IPS-15b (cell line): ENCODE data around the gene MICAL2.

Experiments
- H3K27me3 ChIP-seq: one replicate; pipeline ENCODE4 v1.6.1; 2013; ENCODE audit warnings: low read length; ENCODE audit not compliant: control insufficient read depth, insufficient read depth
- H3K36me3 ChIP-seq: one replicate; pipeline ENCODE4 v1.6.1; 2013; ENCODE audit warnings: low read length; ENCODE audit not compliant: control insufficient read depth, insufficient read depth
- H3K4me1 ChIP-seq: one replicate; pipeline ENCODE4 v1.6.1; 2013; ENCODE audit warnings: mild to moderate bottlenecking, low read length; ENCODE audit not compliant: control insufficient read depth, insufficient read depth
- H3K4me3 ChIP-seq: one replicate; pipeline ENCODE4 v1.5.1; 2013; ENCODE audit warnings: low read depth, low read length
- H3K9ac ChIP-seq: one replicate; pipeline ENCODE4 v1.6.1; 2013; ENCODE audit warnings: low read depth, mild to moderate bottlenecking, low read length
- H3K9me3 ChIP-seq: one replicate; pipeline ENCODE4 v1.6.1; 2013; ENCODE audit warnings: mild to moderate bottlenecking, low read length; ENCODE audit not compliant: control insufficient read depth, insufficient read depth

Gene MICAL2

GRCh38 chr11:12103411-12104225 is 6.8 kb upstream of the MICAL2 start:
- no peaks in the 10 kb centered on the region for H3K36me3 ChIP-seq
- H3K9me3 ChIP-seq, result no peaks in the 10 kb centered on the region
- peaks cover 13% of the 10 kb centered on the region for H3K4me1 ChIP-seq
- H3K9ac ChIP-seq, result no peak overlapping the region
- no peak overlapping the region for H3K4me3 ChIP-seq
- H3K27me3 ChIP-seq, result peaks cover 3% of the 10 kb centered on the region

GRCh38 chr11:12105471-12105870 is 4.9 kb upstream of the MICAL2 start:
- Histone ChIP-seq H3K9me3 (no peaks in the 10 kb centered on the region), H3K4me1 (peaks cover 17% of the 10 kb centered on the region), H3K9ac (no peak overlapping the region), H3K36me3 (no peaks in the 10 kb centered on the region), H3K4me3 (no peak overlapping the region), H3K27me3 (peaks cover 17% of the 10 kb centered on the region)

- H3K36me3 ChIP-seq, result no peaks in the 10 kb centered on the region
- H3K4me1 ChIP-seq, result peaks cover 17% of the 10 kb centered on the region
- no peaks in the 10 kb centered on the region for H3K9me3 ChIP-seq
- no peak overlapping the region for H3K4me3 ChIP-seq
- H3K9ac ChIP-seq, result no peak overlapping the region
- peaks cover 20% of the 10 kb centered on the region for H3K27me3 ChIP-seq
These were observed 4.3 kb upstream of the MICAL2 start for GRCh38 chr11:12106101-12106500.

- Histone ChIP-seq H3K4me1 (peaks cover 17% of the 10 kb centered on the region), H3K4me3 (no peak overlapping the region), H3K36me3 (no peaks in the 10 kb centered on the region), H3K27me3 (peaks cover 23% of the 10 kb centered on the region), H3K9me3 (no peaks in the 10 kb centered on the region), H3K9ac (no peak overlapping the region)
These were observed 3.9 kb upstream of the MICAL2 start for GRCh38 chr11:12106501-12106900.

- peaks cover 33% of the 10 kb centered on the region for H3K27me3 ChIP-seq
These were observed 1.4 kb upstream of the MICAL2 start for GRCh38 chr11:12108875-12109453.

GRCh38 chr11:12109591-12110196 is 696 bp upstream of the MICAL2 start:
- no peak overlapping the region for H3K9ac ChIP-seq
- peaks cover 30% of the 10 kb centered on the region for H3K27me3 ChIP-seq
- peaks cover 5% of the 10 kb centered on the region for H3K4me1 ChIP-seq
- H3K4me3 ChIP-seq, result peak overlapping the region; percentile 82
- H3K9me3 ChIP-seq, result no peaks in the 10 kb centered on the region
- no peaks in the 10 kb centered on the region for H3K36me3 ChIP-seq

More at GRCh38 chr11:12108875-12109453, 1.4 kb upstream of the MICAL2 start:
- no peaks in the 10 kb centered on the region for H3K9me3 ChIP-seq
- H3K9ac ChIP-seq, result no peak overlapping the region
- H3K4me3 ChIP-seq, result no peak overlapping the region
- H3K36me3 ChIP-seq, result no peaks in the 10 kb centered on the region
- peaks cover 8% of the 10 kb centered on the region for H3K4me1 ChIP-seq

GRCh38 chr11:12110714-12111548 is 541 bp downstream of the MICAL2 start:
- Histone ChIP-seq H3K4me3 (peak overlapping the region; percentile 82), H3K36me3 (no peaks in the 10 kb centered on the region), H3K9ac (no peak overlapping the region), H3K4me1 (peaks cover 5% of the 10 kb centered on the region), H3K9me3 (no peaks in the 10 kb centered on the region), H3K27me3 (peaks cover 32% of the 10 kb centered on the region)

- H3K9ac ChIP-seq, result no peak overlapping the region
- H3K27me3 ChIP-seq, result peaks cover 32% of the 10 kb centered on the region
- H3K4me1 ChIP-seq, result peaks cover 5% of the 10 kb centered on the region
- no peaks in the 10 kb centered on the region for H3K9me3 ChIP-seq
- no peaks in the 10 kb centered on the region for H3K36me3 ChIP-seq
- H3K4me3 ChIP-seq, result peak overlapping the region; percentile 82
These were observed 1.4 kb downstream of the MICAL2 start for GRCh38 chr11:12111549-12112520.

- H3K4me3 ChIP-seq, result no peak overlapping the region
- peaks cover 32% of the 10 kb centered on the region for H3K27me3 ChIP-seq
- peaks cover 5% of the 10 kb centered on the region for H3K4me1 ChIP-seq
- H3K9ac ChIP-seq, result no peak overlapping the region
- no peaks in the 10 kb centered on the region for H3K9me3 ChIP-seq
- no peaks in the 10 kb centered on the region for H3K36me3 ChIP-seq
These were observed 2.4 kb downstream of the MICAL2 start for GRCh38 chr11:12112750-12113149.

- Histone ChIP-seq H3K9ac (no peak overlapping the region), H3K4me1 (peaks cover 5% of the 10 kb centered on the region), H3K36me3 (no peaks in the 10 kb centered on the region), H3K27me3 (peaks cover 32% of the 10 kb centered on the region), H3K4me3 (no peak overlapping the region), H3K9me3 (no peaks in the 10 kb centered on the region)
These were observed 2.9 kb downstream of the MICAL2 start for GRCh38 chr11:12113294-12113693.
